Caco-2 (cell line): ENCODE measurements around the gene DYNLRB1. TPM values are rescaled to one million over a fixed set of nuclear protein-coding genes. Genes with fewer than 3 reads are reported as not detected.
A peak's percentile ranks its signal among the peaks of the same experiment; 100 is the strongest.

ENCODE experiments used
- BruUV-seq: library from RNA; stranded (reverse); fragments of 400-500 nt; replicated peaks from 2 replicates; lab custom pipeline; 2021; lab: Mats Ljungman, UMichigan
- CTCF ChIA-PET: fragments of 300-600 bp; sonication (Branson Sonifier 250); formaldehyde crosslinking; loops from one replicate; lab custom pipeline; 2022; ENCODE audit warnings: antibody characterized with exemption; lab: Charles Lee
- POLR2A ChIA-PET: fragments of 300-600 bp; sonication (Branson Sonifier 250); formaldehyde crosslinking; loops from one replicate; lab custom pipeline; 2022; ENCODE audit warnings: antibody characterized with exemption; lab: Charles Lee
- DNase-seq, 2 experiments: peaks; one replicate each; pipeline versions ENCODE4 v3.0.0 to v3.0.0-alpha.2; 2020 to 2022
- H3K27me3 ChIP-seq: replicated peaks from 2 replicates; pipeline ENCODE4 v1.6.0; 2011; ENCODE audit warnings: low read length; ENCODE audit not compliant: control insufficient read depth, insufficient read depth
- H3K36me3 ChIP-seq: 2 replicates; pipeline ENCODE4 v1.5.1; 2011; ENCODE audit warnings: low read length; ENCODE audit not compliant: control insufficient read depth, insufficient read depth
- H3K4me1 ChIP-seq: fragments of 250-450 bp; sonication (Bioruptor Pico); 2 replicates; pipeline ENCODE4 v1.5.1; 2020; ENCODE audit warnings: mild to moderate bottlenecking
- H3K4me3 ChIP-seq: 2 replicates; pipeline ENCODE4 v1.5.1; 2011; ENCODE audit warnings: low read depth, mild to moderate bottlenecking, control low read depth, low read length
- H3K9me3 ChIP-seq: fragments of 250-450 bp; sonication (Bioruptor Pico); 2 replicates; pipeline ENCODE4 v1.5.1; 2020; ENCODE audit warnings: mild to moderate bottlenecking, moderate library complexity
- H3K27ac Mint-ChIP-seq: one replicate; pipeline ENCODE4 v1.8.0; 2022; ENCODE audit warnings: mixed read lengths; ENCODE audit not compliant: unreplicated experiment
- H3K27me3 Mint-ChIP-seq: one replicate; pipeline ENCODE4 v1.8.0; 2022; ENCODE audit warnings: mixed read lengths; ENCODE audit not compliant: insufficient read depth, unreplicated experiment
- H3K36me3 Mint-ChIP-seq: one replicate; pipeline ENCODE4 v1.8.0; 2022; ENCODE audit warnings: mild to moderate bottlenecking, mixed read lengths; ENCODE audit not compliant: insufficient read depth, unreplicated experiment
- H3K4me1 Mint-ChIP-seq: one replicate; pipeline ENCODE4 v1.8.0; 2022; ENCODE audit warnings: low read depth, mixed read lengths; ENCODE audit not compliant: unreplicated experiment
- H3K4me3 Mint-ChIP-seq: one replicate; pipeline ENCODE4 v1.8.0; 2022; ENCODE audit warnings: mild to moderate bottlenecking, moderate library complexity, mixed read lengths; ENCODE audit not compliant: unreplicated experiment
- H3K9me3 Mint-ChIP-seq: one replicate; pipeline ENCODE4 v1.8.0; 2022; ENCODE audit warnings: mixed read lengths; ENCODE audit not compliant: unreplicated experiment
- intact Hi-C: fragments of 100-400 bp; cut with micrococcal nuclease; formaldehyde crosslinking; loops from one replicate; pipeline ENCODE4 v1.10.0; 2022; ENCODE audit not compliant: unreplicated experiment
- total RNA-seq: library from RNA; stranded (reverse); gene quantifications from 2 replicates; pipeline ENCODE4 v1.2.3, GENCODE V29; 2022
- TF ChIP-seq, protein P1 (sequence below), 2 experiments: fragments of 200-600 bp in 1 of 2; IDR thresholded peaks; 1 replicate in 1 of 2; 2 replicates in 1 of 2; pipeline versions ENCODE4 v1.5.1 to v1.8.0; 2011 to 2022; ENCODE audit warnings: antibody characterized with exemption in 1 of 2, control low read depth in 1 of 2, inconsistent platforms in 1 of 2, low read depth in 1 of 2, low read length in 1 of 2, mild to moderate bottlenecking in 1 of 2, moderate library complexity in 1 of 2; ENCODE audit not compliant: insufficient read depth in 1 of 2, severe bottlenecking in 1 of 2, unreplicated experiment in 1 of 2

The DYNLRB1 gene
- total RNA-seq, 1 experiment from 2014 or later, result 359 TPM

DNA sequence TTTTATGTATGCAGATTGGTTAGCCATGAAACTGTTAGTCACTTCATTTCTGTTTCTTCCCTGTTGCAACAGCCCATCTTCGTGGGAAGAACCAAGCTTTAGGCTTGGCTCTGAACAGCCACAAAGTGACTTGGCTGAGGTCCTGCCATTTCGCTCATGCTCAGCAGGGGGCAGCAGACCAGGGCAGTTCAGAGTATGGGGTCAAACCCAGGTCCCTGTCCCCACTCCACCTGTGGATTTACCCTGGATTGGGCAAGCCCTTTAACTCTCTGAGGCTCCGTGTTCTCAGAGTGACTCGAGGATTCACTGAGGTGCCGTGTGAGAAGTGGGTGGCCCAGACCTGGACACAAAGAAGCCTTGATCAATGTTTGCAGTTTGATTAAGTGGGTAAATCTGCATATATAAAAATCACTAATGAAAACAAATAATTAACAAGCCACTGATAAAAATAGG, 22.5 kb downstream of the DYNLRB1 start:
- no TSS peak for BruUV-seq
- TF ChIP-seq, protein P1, sequence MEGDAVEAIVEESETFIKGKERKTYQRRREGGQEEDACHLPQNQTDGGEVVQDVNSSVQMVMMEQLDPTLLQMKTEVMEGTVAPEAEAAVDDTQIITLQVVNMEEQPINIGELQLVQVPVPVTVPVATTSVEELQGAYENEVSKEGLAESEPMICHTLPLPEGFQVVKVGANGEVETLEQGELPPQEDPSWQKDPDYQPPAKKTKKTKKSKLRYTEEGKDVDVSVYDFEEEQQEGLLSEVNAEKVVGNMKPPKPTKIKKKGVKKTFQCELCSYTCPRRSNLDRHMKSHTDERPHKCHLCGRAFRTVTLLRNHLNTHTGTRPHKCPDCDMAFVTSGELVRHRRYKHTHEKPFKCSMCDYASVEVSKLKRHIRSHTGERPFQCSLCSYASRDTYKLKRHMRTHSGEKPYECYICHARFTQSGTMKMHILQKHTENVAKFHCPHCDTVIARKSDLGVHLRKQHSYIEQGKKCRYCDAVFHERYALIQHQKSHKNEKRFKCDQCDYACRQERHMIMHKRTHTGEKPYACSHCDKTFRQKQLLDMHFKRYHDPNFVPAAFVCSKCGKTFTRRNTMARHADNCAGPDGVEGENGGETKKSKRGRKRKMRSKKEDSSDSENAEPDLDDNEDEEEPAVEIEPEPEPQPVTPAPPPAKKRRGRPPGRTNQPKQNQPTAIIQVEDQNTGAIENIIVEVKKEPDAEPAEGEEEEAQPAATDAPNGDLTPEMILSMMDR (IDR thresholded peaks at IDR 0.05; ENCODE audit: insufficient read depth in 1 of 2, low read depth in 1 of 2, low read length in 1 of 2, severe bottlenecking in 1 of 2, unreplicated experiment in 1 of 2), result peak; percentile 98 to 99
- Mint-ChIP-seq H3K36me3 (peaks cover 87% of the 10 kb centered on the region), H3K27me3 (no peaks in the 10 kb centered on the region), H3K9me3 (no peaks in the 10 kb centered on the region), H3K4me1 (no peaks in the 10 kb centered on the region), H3K27ac (peak overlapping the region; percentile 16), H3K4me3 (no peak overlapping the region)
- Histone ChIP-seq H3K27me3 (no peaks in the 10 kb centered on the region), H3K4me3 (no peak overlapping the region), H3K9me3 (no peaks in the 10 kb centered on the region), H3K36me3 (peaks cover 15% of the 10 kb centered on the region), H3K4me1 (no peaks in the 10 kb centered on the region)
- ChIA-PET CTCF (interaction anchor here (0.6 to 2.4 kb wide), 19 partner anchors 9 to 348 kb away, joined by 3 to 17 read pairs (median 4); partner anchors contain the start of genes DYNLRB1, PIGU and TP53INP2), POLR2A (interaction anchor here (0.5 to 0.6 kb wide), 2 partner anchors 23 to 165 kb away, joined by 3 to 4 read pairs; partner anchors contain the start of genes DYNLRB1 and TP53INP2)
- intact Hi-C loops, result loop anchor here (1.0 kb wide), 3 partner anchors 170 to 231 kb away; no protein-coding TSS in a partner anchor
- peak; percentile 83 to 90 for DNase-seq

DNA sequence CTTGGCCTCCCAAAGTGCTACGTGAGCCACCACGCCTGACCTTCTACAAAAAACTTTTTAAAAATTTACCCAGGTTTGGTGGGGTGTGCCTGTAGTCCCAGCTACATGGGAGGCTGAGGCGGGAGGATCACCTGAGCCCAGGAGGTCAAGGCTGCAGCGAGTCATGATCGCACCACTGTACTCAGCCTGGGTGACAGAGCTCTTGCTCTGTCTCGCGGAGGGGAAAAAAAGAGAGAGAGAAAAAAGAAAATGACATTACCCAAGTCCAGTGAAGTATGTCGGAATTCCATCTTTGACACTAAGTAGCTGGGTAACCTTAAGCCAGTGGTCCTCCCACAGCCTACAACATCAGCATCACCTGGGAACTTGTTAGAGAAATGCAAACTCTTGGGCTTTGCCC, 23.5 kb downstream of the DYNLRB1 start:
- POLR2A ChIA-PET, result interaction anchor here (0.9 kb wide), 1 partner anchor 24 kb away, joined by 3 read pairs; no protein-coding TSS in a partner anchor

DNA sequence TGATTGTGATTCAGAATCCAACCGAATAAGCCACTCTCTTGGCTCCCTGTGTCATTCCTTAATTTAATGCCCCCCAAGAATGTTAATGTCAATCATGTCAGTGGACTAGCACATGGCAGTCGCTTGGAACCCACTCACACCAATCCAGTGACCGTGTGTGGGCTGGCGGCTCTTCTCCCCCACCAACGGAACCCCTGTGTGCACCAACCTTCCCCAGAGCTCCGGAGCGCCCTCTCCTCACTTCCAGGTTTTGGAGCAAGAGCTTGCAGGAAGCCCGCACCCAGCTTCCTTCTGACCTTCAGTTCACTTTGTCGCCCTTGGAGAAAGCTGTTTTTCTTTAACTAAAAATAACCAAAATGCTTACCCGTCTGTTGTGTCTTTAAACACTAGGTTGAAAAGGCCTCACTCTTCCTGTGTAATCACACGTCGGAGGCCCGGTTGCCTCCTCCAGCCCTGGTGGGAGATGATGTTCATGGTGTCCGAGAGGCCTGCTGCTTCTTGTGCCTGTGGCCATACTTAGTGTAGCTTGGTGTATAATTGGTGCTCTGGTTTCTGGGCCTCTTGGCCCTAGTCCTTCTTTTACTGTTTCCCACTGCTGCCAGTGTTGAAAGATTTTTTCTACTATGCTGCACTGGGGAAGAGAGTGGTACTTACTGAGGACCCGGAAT, 24.5 kb downstream of the DYNLRB1 start:
- no peaks in the 10 kb centered on the region for H3K9me3 ChIP-seq
- Mint-ChIP-seq H3K4me3 (no peak overlapping the region), H3K9me3 (no peaks in the 10 kb centered on the region), H3K27me3 (no peaks in the 10 kb centered on the region), H3K4me1 (no peaks in the 10 kb centered on the region), H3K36me3 (peaks cover 75% of the 10 kb centered on the region), H3K27ac (no peak overlapping the region)
- peaks cover 9% of the 10 kb centered on the region for H3K36me3 ChIP-seq
- TF ChIP-seq, protein P1 (IDR thresholded peaks at IDR 0.05; ENCODE audit: insufficient read depth in 1 of 2, low read depth in 1 of 2, low read length in 1 of 2, severe bottlenecking in 1 of 2, unreplicated experiment in 1 of 2), result no peak
- ChIA-PET POLR2A (interaction anchor here (0.9 kb wide), 1 partner anchor 25 kb away, joined by 3 read pairs; no protein-coding TSS in a partner anchor), CTCF (interaction anchor here (0.6 to 0.7 kb wide), 2 partner anchors 93 to 229 kb away, joined by 3 to 4 read pairs; no protein-coding TSS in a partner anchor)
- intact Hi-C loops, result no loop called here
- H3K27me3 ChIP-seq, result no peaks in the 10 kb centered on the region
- no peak overlapping the region for H3K4me3 ChIP-seq
- H3K4me1 ChIP-seq, result no peaks in the 10 kb centered on the region
- no peak for DNase-seq
- BruUV-seq, result no TSS peak

More for the DNA sequence above, 23.5 kb downstream of the DYNLRB1 start:
- TF ChIP-seq, protein P1 (IDR thresholded peaks at IDR 0.05; ENCODE audit: insufficient read depth in 1 of 2, low read depth in 1 of 2, low read length in 1 of 2, severe bottlenecking in 1 of 2, unreplicated experiment in 1 of 2), result no peak
- Mint-ChIP-seq H3K9me3 (no peaks in the 10 kb centered on the region), H3K4me1 (no peaks in the 10 kb centered on the region), H3K4me3 (no peak overlapping the region), H3K27ac (no peak overlapping the region), H3K27me3 (no peaks in the 10 kb centered on the region), H3K36me3 (peaks cover 80% of the 10 kb centered on the region)
- intact Hi-C loops, result no loop called here
- no peaks in the 10 kb centered on the region for H3K4me1 ChIP-seq
- no peak overlapping the region for H3K4me3 ChIP-seq
- DNase-seq, result no peak
- H3K27me3 ChIP-seq, result no peaks in the 10 kb centered on the region
- H3K9me3 ChIP-seq, result no peaks in the 10 kb centered on the region
- BruUV-seq, result no TSS peak
- peaks cover 10% of the 10 kb centered on the region for H3K36me3 ChIP-seq
- CTCF ChIA-PET, result interaction anchor here (0.5 to 1.6 kb wide), 3 partner anchors 54 to 230 kb away, joined by 3 to 17 read pairs (median 4); no protein-coding TSS in a partner anchor
